ENCODE results near the gene SPRR3.

Gene SPRR3

DNA sequence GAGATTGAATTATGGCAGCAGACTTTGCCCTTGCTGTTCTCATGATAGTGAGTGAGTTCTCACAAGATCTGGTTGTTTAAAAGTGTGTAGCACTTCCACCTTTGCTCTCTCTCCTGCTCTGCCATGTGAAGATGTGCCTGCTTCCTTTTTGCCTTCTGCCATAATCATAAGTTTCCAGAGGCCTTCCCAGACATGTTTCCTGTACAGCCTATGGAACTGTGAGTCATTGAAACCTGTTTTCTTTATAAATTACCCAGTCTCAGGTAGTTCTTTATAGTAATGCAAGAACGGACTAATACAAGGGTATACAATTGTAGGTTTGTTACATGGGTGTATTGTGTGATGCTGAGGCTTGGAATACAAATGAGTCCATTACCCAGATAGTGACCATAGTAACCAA, 33.7 kb downstream of the SPRR3 start:
- peaks cover 9% of the 10 kb centered on the region for H3K9me3 Mint-ChIP-seq
- TF ChIP-seq, protein P1, sequence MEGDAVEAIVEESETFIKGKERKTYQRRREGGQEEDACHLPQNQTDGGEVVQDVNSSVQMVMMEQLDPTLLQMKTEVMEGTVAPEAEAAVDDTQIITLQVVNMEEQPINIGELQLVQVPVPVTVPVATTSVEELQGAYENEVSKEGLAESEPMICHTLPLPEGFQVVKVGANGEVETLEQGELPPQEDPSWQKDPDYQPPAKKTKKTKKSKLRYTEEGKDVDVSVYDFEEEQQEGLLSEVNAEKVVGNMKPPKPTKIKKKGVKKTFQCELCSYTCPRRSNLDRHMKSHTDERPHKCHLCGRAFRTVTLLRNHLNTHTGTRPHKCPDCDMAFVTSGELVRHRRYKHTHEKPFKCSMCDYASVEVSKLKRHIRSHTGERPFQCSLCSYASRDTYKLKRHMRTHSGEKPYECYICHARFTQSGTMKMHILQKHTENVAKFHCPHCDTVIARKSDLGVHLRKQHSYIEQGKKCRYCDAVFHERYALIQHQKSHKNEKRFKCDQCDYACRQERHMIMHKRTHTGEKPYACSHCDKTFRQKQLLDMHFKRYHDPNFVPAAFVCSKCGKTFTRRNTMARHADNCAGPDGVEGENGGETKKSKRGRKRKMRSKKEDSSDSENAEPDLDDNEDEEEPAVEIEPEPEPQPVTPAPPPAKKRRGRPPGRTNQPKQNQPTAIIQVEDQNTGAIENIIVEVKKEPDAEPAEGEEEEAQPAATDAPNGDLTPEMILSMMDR (IDR thresholded peaks at IDR 0.05): no peak
- H3K4me1 Mint-ChIP-seq: no peaks in the 10 kb centered on the region
- H3K27ac Mint-ChIP-seq: no peak overlapping the region
- no peak overlapping the region for H3K4me3 Mint-ChIP-seq
- no peak for DNase-seq
- no peaks in the 10 kb centered on the region for H3K36me3 Mint-ChIP-seq (ENCODE audit: low read depth)
- H3K27me3 Mint-ChIP-seq (ENCODE audit: low read depth, poor library complexity): peaks cover 7% of the 10 kb centered on the region

DNA sequence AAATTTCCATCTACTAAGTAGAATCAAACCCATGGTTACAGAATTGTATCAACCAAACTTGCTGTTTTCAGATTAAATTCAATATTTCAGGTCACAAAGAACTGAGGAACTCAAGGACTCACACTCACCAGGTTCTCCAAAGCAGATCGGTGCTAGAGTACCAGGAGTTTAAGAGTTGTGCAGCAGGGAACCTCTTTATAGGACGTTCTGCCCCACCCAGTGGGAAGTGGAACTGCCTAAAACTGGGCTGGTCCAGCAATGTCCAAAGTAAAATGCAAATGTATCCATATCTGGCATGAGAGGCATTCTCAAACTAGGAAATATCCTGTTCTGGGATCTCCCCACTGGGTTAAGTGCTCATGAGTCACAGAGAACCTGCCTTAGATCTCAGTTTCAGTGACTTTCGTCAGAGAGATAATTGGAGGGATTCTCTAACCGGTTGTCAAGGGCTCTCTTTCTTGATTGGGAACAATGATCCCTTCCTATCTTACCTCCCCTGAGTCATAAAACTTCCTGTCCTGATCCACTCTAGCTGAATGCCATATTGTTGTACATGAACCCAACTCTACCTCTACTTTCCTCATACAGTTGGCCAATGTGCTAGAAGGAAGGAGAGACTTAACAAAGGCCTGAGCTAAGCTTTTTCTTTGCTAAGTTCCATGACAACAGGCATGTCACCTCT, 39.5 kb downstream of the SPRR3 start, which contains the start of gene SPRR2D:
SPRR2D (minus strand) TSS at position 171 of the 682 bp plus-strand sequence. CDS start 774 bp downstream, outside the sequence.
- Mint-ChIP-seq H3K9me3 (peaks cover 10% of the 10 kb centered on the region), H3K36me3 (ENCODE audit: low read depth) (no peaks in the 10 kb centered on the region), H3K27me3 (ENCODE audit: low read depth, poor library complexity) (peaks cover 4% of the 10 kb centered on the region), H3K27ac (no peak within 1 kb of the TSS), H3K4me3 (no peak within 1 kb of the TSS), H3K4me1 (no peaks in the 10 kb centered on the region)
- TF ChIP-seq, protein P1 (IDR thresholded peaks at IDR 0.05): no peak
- no peak for DNase-seq

DNA sequence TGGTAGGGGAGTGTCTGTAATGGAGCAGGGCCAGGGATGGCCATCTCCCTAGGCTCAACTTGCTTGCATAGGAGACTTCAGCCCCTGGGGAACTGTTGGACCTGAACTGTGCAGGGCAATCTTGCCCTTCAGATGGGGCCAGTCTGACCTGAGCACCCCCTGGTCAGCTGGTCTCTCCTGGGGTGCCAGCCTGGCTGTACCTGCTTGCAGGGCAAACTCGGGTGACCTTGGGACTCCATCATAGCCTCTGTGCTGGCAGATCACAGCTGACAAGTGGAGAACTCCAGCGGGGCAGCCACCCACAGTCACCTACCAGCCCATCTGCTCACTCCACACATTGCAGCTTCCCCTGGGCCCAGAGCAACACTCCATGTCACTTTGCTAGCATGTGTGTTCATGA, 47.7 kb downstream of the SPRR3 start:
- peaks cover 4% of the 10 kb centered on the region for H3K27me3 Mint-ChIP-seq (ENCODE audit: low read depth, poor library complexity)
- H3K27ac Mint-ChIP-seq: no peak overlapping the region
- H3K4me3 Mint-ChIP-seq: no peak overlapping the region
- H3K9me3 Mint-ChIP-seq: peaks cover 46% of the 10 kb centered on the region
- no peaks in the 10 kb centered on the region for H3K36me3 Mint-ChIP-seq (ENCODE audit: low read depth)
- H3K4me1 Mint-ChIP-seq: no peaks in the 10 kb centered on the region
- no peak for DNase-seq
- TF ChIP-seq, protein P1 (IDR thresholded peaks at IDR 0.05): no peak

All from nephron progenitor cell (in vitro differentiated cells).